HG03439 (cell line): ENCODE measurements around the gene GSK3B.

ENCODE experiments used
- ATAC-seq: cut with Tn5 transposase; IDR thresholded peaks from one replicate; pipeline ENCODE4 v1.9.1; 2021; ENCODE audit warnings: mild to moderate bottlenecking, moderate library complexity; ENCODE audit not compliant: unreplicated experiment

The GSK3B gene

DNA sequence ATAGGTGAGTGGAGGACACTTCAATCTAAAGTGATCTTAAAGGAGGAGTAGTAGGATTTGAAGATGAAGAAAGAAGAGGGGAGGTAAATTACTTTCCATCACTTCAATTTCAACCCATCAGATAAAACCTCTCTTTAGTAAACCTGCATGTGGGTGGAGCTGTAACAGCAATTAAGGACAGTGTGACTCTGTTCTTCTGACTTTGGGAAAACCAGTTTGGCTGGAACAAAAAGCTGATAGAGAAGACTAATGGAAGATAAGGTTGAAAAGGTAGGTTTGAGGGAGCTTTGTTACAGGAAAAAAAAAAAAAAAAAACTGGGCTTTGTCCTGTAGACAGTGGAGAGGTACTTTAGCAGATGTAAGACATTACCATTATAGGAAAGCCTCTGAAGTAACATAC is 4.5 kb upstream of the GSK3B start:
- no peak for ATAC-seq

DNA sequence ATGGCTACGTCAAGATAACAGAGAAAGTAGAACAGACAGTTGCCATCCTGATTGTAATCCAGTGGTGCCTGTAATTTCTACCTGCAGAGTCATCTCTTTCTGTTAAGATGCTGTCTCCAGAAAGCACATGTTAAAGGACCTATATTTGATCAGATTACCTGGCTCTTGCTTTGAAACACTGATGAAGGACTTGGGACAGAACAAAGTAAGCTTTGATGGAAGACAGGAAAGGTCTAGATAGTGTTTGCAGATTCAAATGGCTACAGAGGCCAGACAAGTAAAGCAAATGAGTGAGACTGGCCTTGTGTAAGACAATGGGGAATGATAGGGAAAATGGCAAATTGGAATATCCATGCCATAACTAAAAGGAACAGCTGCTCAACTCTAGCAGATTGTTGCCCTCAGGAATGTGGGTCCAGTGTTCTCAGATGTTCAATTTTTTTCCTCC is 1.8 kb upstream of the GSK3B start:
- ATAC-seq = no peak

DNA sequence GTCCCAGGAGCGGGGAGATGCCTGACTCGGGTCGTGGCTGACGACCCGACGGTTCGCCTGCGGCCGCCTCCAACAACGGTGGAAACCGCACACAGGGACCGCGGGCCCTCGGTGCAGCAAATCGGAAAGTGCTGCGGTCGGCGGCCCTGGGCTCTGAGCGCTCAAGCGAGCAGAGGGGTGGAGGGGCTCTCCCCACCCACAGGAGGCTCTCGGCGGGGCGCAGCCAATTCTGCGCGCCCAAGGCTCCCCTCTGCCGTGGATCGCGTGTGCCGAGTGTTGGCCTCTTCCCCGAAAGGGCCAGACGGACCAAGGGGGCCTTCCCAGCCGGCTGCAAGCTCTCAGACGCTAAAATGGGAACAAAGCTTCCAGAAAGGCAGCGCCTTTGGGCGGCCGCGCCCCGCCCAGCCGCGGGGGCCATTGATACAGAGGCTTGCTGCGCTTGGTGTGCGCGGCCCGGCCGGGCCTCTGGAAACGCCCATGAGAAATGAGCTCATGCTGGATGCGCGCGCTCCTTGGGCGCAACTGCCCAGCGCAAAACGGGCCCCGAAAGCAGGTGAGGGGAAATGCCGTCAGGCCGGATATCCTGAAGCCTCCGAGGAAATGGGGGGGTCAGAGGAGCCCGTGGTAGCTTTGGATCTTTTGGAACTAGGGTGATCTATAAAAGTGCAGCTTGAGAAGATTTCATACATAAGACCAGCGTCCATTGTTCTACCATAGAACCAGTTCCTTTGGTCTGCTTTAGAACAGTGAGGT is 1.2 kb upstream of the GSK3B start:
- peak; percentile 47 for ATAC-seq

DNA sequence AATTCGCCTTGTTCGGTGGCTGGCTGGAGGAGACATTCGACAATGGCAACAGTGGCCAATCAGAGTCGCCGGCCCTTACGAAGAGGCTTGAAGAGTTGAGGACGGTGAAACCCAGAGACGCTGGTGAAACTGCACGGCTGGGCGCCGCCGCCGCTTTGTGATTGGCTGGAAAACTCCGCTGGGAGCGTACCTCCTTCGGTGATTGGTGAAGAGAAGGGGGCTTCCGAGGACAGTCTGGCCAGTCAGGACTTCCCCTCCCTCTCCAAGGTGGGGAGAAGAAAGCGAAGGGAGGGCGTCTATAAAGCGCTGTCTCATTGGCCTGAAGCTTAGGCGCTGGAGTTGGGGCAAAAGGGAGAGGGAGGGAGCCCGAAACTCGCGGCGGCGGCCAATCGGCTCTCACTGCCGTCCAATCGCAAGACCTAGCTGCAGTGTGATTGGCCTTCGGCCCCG is 554 bp upstream of the GSK3B start:
- peak; percentile 69 for ATAC-seq

DNA sequence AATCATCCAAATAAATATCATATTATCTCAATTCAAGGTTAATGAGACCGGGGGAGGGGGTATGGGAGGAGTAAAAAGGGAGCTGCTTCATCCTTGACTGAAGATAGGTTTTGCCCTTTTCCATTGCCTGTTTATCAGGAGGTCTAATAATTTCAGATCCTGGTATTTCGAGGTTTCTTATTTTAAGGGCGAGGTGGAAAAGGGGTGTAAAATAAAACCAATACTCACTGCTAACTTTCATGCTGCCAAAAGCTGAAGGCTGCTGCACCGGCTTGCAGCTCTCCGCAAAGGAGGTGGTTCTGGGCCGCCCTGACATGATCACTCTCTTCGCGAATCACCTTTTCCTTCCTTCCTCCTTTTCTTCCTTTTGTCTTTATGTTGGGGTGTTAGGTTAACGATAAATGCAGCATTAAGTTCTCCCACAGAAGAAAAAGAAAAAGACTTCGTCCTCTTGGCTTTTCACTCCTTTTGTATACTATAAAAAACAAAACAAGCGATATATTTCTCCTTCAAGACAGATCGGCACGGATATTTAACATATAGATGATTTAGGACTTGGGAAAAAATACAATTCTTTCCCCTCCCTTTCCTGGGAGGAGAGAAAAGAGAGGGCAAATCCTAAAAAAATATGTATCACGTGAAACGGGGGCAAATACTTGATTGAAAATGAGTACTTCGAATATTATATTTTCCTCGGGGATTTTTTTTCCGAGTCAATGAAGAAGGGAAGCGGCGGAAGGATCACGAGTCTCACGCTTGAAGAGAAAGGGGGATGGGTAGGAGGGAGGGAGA is 932 bp downstream of the GSK3B start:
- no peak for ATAC-seq

DNA sequence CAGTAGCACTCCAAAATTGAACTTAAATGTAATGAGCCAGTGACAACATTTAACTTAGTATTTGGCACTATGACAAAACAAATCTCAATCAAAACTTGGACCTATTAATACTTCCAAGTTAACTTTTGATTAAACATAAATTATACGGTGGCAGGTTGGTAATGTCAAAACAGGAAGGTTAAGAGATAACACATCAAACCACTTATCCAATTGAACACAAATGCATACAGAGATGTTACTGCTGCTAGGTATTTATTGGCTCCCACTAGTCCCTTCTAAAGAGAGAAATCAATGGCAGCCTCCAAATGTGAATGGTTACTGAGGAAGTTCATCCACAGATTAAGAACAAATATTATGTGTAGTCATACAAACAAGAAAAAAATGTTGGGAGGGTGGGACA is 1.8 kb downstream of the GSK3B start:
- ATAC-seq = no peak

DNA sequence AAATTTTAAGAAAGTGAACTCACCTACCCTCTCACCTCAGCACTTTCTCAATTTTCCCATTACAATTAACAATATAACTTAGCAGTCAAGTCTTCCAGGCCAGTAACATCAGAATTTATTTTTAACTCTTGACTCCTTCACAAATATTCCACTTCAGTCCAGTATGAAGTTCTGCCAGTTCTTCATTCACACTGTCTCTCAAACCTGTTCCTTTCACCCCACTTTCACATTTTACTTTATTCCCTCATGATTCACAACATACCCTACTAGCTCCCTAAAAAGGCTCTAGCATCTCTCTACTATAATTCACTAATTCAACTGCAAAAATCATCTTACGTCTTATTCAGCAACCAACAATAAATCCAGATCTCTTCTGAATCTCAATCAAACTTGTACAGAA is 3.8 kb downstream of the GSK3B start:
- no peak for ATAC-seq

DNA sequence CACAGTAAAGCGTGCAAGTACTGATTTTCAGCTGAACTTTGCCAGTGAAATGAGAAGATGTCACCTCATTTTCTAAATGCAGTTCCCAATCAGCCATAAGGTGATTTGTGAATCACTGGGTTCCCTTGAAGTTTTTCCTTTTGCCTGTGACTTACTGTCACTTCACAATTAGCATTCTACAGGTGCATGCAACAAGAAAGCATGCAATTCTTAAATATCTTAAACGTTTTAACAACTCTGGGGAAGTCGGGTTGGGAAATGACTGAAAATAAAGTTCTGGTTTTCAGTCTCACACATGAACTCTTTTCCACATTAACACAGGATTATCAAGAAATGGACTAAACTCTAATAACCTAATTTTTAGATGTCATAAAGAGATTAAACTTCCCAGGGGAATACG is 5.2 kb downstream of the GSK3B start:
- ATAC-seq = no peak

DNA sequence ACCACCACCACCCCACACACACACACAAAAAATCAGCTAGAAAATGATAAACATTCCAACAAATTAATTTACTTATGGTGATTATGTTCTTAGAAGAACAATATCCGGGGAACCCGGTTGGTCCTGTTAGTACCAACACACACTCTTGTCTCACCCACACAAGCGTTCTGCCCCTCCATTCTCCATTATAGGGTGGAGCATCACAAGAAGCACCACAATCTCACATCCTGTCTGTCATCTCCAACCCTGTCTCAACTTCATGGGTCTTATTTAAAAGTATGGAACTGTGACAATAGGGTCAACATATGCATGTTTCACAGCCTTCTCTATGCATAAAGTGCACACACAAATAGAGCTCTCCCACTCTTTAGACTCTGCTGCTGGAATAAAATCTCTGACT is 5.6 kb downstream of the GSK3B start:
- no peak for ATAC-seq

DNA sequence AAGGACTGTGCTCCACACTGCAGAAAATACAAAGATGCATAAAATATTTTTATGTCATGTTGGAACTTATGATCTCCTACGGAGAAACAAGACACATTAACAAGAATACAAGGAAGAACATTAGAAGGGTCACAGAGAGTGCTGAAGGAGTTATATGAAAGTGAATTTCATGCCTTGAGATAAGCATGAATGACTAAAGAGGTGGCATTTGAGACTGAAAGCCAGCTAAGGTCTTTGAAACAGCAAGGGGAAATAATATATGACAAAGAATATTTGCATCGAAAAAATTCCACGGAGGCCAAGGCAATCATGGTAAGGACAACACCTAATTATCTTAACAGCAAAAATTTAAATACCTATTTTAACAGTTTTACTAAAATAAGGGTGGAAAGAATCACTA is 12.5 kb downstream of the GSK3B start:
- no peak for ATAC-seq

DNA sequence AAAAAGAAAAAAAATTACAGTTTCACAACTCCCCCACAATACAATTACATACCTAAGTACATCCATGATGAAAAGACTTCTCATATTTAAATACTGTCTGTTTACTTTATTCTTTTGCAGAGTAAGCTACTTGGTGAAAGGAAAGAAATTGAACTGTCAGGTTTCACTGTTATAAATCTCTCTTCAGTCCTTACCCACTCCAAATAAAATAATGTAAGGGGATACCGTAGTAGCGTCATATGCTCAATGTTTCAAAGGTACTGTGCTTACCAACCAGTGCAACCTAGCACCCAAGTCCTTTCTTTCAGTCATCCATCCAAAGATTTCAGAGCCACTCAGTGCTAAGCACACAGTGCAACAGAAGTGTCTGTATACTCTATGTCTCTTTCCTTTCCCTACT is 13.4 kb downstream of the GSK3B start:
- ATAC-seq = no peak

DNA sequence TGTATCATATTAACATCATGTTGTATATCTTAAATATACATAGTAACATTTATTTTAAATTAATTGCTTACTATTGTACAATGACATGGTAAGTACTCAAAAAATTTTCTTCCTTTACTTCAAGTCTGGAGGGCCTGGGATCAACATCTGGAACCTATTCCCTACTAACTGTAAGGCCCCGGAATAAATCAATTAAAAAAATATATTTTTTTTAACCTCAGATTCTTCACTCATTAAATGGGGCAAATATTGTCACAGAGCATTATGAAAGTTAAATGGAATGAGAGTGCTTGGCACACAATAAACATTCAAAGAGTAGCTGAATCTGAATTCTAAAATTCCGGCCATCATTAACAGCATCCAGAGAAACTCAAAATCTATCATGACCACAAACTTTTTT is 16.5 kb downstream of the GSK3B start:
- no peak for ATAC-seq

DNA sequence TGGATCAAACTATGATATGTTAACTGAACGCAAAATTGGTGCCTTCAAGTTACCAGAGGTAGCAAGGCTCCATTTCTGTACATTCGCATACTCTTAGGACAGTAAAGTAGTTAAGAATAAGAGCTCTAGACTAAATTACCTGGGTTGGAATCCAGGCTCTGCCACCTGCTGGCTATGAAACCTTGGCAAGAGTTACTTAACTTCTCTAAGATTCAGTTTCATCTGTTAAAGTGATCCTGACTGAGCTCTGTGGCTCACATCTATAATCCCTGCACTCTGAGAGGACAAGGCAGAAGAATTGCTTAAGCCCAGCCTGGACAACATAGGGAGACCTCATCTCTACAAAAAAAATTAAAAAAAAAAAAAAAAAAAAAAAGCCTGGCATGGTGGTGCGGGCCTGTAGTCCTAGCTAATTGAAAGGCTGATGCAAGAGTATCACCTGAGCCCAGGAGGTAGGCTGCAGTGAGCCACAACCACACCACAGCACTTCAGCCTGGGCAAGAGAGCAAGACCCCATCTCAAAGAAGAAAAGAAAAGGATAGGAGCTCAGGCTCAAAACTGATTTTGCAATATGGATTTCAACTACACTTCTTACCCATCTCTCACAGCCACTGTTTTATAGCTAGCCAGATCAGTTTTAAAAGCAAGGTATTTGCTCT is 21.3 kb downstream of the GSK3B start:
- ATAC-seq = no peak

DNA sequence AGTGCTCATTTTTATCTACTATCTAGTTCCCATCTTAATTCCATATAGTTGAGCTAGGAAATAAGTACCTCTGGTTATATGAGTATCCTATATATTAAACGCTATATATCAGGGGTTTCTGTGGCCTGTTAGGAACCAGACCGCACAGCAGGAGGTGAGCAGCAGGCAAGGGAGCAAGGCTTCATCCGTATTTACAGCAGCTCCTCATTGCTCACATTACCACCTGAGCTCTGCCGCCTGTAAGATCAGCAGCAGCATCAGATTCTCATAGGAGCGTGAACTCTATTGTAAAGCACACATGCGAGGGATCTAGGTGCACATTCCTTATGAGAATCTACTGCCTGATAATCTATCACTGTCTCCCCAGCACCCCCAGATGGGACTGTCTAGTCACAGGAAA is 23.0 kb downstream of the GSK3B start:
- no peak for ATAC-seq

DNA sequence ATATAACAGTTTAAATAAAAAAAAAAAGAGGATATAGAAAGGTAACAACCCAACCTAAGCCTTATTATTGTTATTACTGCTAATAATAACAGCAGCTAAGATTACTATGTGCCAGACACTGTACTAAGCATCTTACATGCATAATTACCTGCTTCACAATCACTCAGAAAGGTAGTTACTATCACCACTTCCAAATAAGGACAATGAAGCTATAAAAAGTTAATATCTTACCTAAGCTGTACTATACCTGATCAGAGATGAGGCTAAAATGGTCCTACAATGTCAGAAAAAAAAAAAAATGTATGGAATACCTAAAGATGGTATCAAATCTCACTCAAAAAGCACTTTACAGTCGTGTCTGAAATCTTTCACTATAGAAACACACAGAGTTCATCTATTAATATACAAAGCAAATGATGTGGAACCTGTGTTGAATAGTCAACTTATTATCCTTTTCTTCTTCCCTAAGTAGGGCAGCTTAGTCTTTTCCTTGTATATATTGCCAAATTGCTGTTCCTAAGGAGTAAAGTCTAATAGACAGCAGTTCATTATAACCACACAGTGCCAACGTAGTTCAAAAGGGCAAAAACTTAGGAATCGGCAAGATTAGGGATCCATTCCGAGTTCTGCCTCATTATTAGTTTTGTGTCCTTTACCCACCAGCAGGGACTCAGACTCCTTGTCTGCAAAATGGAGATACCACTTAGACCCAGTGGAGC is 23.8 kb downstream of the GSK3B start:
- no peak for ATAC-seq

DNA sequence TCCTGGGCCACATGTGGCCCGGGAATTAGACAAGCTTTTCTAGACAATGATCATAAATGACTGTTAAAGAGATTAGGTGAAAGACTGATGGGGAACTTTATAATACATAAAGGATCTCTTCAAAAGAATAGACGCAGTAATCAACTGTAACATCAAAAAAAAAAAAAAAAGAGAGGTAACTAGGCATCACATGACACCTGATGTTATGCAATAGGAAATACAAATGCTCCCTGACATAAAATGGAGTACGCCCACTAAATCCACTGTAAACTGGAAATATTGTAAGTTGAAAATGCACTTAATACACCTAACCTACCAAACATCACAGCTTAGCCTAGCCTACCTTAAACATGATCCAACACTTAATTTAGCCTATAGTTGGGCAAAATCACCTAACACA is 27.2 kb downstream of the GSK3B start:
- ATAC-seq = no peak

DNA sequence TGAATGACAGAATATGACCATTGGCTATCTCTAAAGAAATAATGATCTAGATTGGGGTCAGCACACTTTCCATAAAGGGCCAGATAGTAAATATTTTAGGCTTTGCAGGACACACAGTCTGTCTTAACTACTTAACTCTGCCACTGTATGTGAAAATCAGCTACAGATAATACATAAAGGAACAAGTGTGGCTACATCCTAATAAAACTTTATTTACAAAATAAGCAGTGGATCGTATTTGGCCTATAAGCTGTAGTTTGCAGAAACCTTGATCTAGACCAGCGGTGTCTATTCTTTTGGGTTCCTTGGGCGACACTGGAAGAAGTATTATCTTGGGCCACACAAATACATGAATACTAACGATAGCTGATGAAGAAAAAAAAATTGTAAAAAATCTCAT is 27.6 kb downstream of the GSK3B start:
- no peak for ATAC-seq

DNA sequence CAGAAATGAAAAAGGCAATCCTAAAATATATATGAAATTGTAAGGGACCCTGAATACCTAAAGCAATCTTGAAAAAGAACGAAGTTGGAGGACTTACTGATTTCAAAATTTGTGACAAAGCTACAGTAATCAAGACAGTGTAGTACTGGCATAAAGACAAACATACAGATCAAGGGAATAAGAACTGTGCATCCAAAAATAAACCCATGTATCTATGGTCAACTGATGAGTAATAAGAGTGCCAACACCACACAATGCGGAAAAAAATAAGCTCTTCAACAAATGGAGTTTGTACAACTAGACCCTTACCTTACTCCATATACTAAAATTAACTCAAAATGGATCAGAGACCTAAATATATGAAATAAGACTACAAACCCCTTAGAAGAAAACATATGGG is 29.6 kb downstream of the GSK3B start:
- no peak for ATAC-seq

DNA sequence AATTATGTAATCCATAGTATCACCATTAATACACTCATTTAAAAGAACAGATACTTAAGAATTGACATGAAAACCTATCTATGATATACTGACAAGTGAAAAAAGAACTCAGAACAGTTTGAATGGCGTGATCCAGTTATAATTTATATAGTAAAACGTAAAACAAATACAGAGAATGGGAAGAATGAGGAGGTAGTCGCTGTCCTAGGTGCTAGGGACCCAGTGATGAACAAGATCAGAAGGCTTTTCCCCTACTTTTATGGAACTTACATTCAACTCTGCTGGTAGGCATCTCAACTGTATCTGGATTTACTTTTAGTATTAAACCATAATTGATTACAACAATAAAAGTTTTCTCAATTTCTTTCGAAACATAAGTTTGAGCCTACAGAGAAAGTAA is 31.8 kb downstream of the GSK3B start:
- ATAC-seq = no peak

DNA sequence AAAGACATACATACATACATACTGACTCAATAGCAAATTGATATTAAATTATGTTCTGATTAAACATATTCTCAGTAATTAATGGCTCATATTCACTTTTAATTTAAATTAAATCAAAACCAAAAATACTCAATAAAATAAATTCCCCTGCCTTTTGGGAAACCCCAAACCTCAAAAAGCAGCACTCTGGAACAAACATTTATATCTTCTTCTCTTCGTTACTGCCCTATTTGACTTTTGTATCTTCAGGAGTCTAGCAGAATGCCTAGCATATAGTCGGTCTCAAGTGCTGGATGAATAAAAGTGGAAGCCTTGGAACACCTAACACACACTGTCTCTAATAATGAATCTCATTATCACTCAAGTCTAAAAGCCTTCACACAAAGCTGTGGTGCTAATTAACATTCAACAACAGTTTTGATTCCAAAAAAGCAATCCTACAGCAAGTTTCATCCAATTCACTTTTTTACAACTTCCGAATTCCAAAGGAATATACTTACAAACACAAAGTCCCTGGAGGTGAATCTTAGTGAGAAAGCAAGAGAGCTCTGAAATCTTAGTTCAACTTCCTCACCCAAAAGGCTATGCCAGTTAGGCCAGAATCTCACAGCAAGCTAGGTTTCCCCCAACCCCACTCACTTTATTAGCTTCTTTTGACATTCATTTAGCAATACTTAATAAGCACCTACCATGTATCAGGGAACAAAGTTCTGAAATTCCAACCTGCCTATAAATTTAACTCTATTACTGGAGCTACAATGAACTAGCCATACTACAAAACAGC is 35.0 kb downstream of the GSK3B start:
- no peak for ATAC-seq
